Dendritic cell treated with granulocyte-macrophage colony-stimulating factor and Interleukin-4, amounts not matched to agents 40 ng/mL and 50 ng/mL, for 4 days (primary cell): ENCODE data around the gene LHX1.

ENCODE experiments used
- H3K27ac Mint-ChIP-seq: one replicate; pipeline ENCODE4 v1.8.0; 2022; ENCODE audit warnings: mild to moderate bottlenecking, mixed read lengths
- H3K27me3 Mint-ChIP-seq: one replicate; pipeline ENCODE4 v1.8.0; 2022; ENCODE audit warnings: mild to moderate bottlenecking, mixed read lengths
- H3K36me3 Mint-ChIP-seq: one replicate; pipeline ENCODE4 v1.8.0; 2022; ENCODE audit warnings: low read depth, mixed read lengths
- H3K4me1 Mint-ChIP-seq: one replicate; pipeline ENCODE4 v1.8.0; 2022; ENCODE audit warnings: low read depth, mixed read lengths
- H3K4me3 Mint-ChIP-seq: one replicate; pipeline ENCODE4 v1.8.0; 2022; ENCODE audit warnings: mild to moderate bottlenecking, moderate library complexity, mixed read lengths
- H3K9me3 Mint-ChIP-seq: one replicate; pipeline ENCODE4 v1.8.0; 2022; ENCODE audit warnings: mixed read lengths
- intact Hi-C: fragments of 100-400 bp; cut with micrococcal nuclease; formaldehyde crosslinking; loops from one replicate; pipeline ENCODE4 v1.15.0; 2022

LHX1 gene

DNA sequence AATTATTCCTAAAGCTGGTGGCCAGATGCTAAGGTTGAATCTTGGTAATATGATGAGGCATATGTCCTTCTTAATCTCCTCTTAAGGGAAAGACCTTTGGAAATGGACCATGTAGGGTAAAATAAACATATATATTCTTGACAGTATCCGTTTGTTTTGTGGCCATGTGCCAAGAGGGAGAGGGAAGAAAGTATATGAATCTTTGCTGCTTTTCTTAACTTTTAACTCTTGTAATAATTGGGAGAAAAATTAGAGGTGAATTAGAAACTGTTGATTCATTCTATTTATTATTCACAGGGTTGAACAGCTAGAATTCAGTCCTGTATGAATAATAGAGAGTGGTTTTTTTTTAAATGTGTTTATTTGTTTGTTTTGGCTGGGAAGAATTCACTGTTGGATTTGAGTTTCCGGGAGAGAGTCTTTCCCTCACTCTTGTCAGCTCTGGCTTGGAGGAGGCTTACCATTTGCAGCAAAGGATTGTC, 43.0 kb downstream of the LHX1 start:
- H3K9me3 Mint-ChIP-seq, result no peaks in the 10 kb centered on the region

DNA sequence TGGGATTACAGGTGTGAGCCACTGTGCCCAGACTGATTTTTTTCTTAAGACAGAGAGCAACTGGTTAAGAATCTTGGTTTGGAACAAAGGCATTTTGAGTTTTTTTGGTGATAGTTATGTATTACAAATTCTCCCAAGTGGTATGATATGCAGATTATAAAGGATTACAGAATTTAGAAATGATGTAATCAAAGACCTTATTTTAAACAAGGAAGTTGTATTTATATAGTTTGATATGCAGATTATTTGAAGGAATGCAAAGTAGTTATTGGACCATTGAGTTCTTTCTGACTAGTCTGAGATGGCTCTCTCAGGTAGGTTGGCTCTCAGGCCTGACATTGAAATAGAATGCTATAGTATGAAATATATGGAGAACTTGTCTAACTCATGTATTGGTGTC, 46.3 kb downstream of the LHX1 start:
- Mint-ChIP-seq H3K27ac (no peak overlapping the region), H3K36me3 (peaks cover 71% of the 10 kb centered on the region), H3K9me3 (no peaks in the 10 kb centered on the region), H3K27me3 (no peaks in the 10 kb centered on the region), H3K4me1 (peaks cover 9% of the 10 kb centered on the region), H3K4me3 (no peak overlapping the region)
- intact Hi-C loops, result no loop called here

More for the DNA sequence above, 43.0 kb downstream of the LHX1 start:
- intact Hi-C loops, result no loop called here
- H3K27me3 Mint-ChIP-seq, result no peaks in the 10 kb centered on the region
- no peak overlapping the region for H3K27ac Mint-ChIP-seq
- no peak overlapping the region for H3K4me3 Mint-ChIP-seq
- peaks cover 9% of the 10 kb centered on the region for H3K4me1 Mint-ChIP-seq
- H3K36me3 Mint-ChIP-seq, result peaks cover 47% of the 10 kb centered on the region

DNA sequence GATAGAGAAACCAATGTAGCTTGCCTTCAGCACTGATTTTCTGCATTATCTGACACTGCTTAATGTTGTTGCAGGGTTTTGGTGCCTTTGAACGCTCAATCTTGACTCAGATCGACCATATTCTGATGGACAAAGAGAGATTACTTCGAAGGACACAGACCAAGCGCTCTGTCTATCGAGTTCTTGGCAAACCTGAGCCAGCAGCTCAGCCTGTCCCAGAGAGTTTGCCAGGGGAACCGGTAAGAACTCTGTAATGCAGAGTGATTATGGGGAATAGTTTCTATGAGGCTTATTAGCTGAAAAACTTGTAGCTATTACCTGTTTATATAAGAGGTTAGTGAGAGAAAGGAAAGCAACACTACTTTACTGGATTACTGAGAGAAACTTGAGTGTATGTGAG, 51.9 kb downstream of the LHX1 start:
- H3K4me1 Mint-ChIP-seq, result no peaks in the 10 kb centered on the region
- H3K27me3 Mint-ChIP-seq, result no peaks in the 10 kb centered on the region
- peaks cover 87% of the 10 kb centered on the region for H3K36me3 Mint-ChIP-seq
- intact Hi-C loops, result no loop called here
- H3K27ac Mint-ChIP-seq, result no peak overlapping the region
- H3K4me3 Mint-ChIP-seq, result no peak overlapping the region
- H3K9me3 Mint-ChIP-seq, result no peaks in the 10 kb centered on the region

DNA sequence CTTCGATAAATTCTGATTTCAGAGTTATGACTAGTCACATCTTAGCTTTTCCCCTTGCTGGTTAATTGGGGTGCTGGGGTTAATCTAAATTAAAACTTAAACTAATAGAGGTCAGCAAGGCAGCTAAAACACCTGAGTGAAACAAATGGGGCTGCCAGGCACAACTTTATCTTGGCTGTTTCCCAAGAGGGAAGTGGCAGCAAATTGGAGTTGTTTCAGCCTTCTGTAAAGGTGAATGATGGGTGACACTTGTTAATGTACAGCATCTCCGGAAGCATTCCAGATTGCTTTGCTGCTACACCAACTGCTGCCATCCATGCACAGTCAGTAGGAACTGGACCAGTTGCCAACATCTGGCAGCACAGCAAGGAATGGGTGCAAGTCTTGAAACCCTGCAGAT, 55.4 kb downstream of the LHX1 start:
- Mint-ChIP-seq H3K4me3 (no peak overlapping the region), H3K27ac (no peak overlapping the region), H3K27me3 (no peaks in the 10 kb centered on the region), H3K4me1 (no peaks in the 10 kb centered on the region), H3K36me3 (peaks cover 86% of the 10 kb centered on the region), H3K9me3 (no peaks in the 10 kb centered on the region)
- intact Hi-C loops, result no loop called here

DNA sequence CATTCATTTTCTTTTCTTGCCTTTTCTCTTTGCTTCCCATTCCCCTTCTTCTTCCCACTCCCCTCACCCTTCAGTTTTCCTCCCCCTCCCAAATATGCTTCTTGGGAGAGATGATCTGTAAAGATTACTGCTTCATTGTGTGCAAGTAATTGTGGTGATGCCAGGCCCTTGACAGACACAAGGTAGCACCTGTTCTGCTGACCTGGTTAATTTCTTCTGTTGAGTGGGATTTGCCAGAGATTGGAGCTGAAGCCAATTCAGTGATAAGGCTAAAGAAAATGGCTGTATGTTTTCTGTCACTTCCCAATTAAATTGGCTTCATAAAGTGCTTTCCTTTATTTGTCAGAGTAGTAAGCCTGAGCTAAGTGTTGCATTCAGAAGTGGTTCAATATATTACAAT, 56.0 kb downstream of the LHX1 start:
- Mint-ChIP-seq H3K4me3 (no peak overlapping the region), H3K4me1 (no peaks in the 10 kb centered on the region), H3K27ac (no peak overlapping the region), H3K9me3 (no peaks in the 10 kb centered on the region), H3K27me3 (no peaks in the 10 kb centered on the region), H3K36me3 (peaks cover 87% of the 10 kb centered on the region)
- intact Hi-C loops, result no loop called here
